C4-2B (cell line): ENCODE results near the gene MOB2.

Experiments used
- H3K27ac ChIP-seq: fragments of 450-650 bp; 2 replicates; pipeline ENCODE4 v1.5.1; 2017
- CTCF ChIP-seq: fragments of 450-650 bp; conservative IDR thresholded peaks from 2 replicates; pipeline ENCODE4 v1.5.1; 2017; ENCODE audit warnings: mild to moderate bottlenecking
- ZFX ChIP-seq: fragments of 450-650 bp; IDR thresholded peaks from 2 replicates; pipeline ENCODE4 v1.6.1; 2017

The MOB2 gene

DNA sequence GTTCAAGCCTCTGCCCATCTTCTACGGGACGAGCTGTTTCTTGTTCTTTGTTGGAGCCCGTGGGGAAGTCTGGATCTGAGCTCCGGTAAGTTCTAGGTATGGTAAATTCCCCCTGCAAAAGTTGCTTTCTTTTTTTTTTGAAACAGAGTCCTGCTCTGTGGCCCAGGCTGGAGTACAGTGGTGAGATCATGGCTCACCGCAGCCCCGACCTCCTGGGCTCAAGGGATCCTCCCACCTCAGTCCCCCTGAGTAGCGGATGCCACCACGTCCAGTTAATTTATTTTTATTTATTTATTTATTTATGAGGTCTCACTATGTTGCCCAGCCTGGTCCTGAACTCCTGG, 35.5 kb upstream of the MOB2 start:
- no peak overlapping the region for H3K27ac ChIP-seq
- TF ChIP-seq CTCF (no peak), ZFX (no peak)

- TF ChIP-seq CTCF (no peak), ZFX (no peak)
- no peak overlapping the region for H3K27ac ChIP-seq
Measured at GRCh38 chr11:1521382-1522080, 35.0 kb upstream of the MOB2 start.

DNA sequence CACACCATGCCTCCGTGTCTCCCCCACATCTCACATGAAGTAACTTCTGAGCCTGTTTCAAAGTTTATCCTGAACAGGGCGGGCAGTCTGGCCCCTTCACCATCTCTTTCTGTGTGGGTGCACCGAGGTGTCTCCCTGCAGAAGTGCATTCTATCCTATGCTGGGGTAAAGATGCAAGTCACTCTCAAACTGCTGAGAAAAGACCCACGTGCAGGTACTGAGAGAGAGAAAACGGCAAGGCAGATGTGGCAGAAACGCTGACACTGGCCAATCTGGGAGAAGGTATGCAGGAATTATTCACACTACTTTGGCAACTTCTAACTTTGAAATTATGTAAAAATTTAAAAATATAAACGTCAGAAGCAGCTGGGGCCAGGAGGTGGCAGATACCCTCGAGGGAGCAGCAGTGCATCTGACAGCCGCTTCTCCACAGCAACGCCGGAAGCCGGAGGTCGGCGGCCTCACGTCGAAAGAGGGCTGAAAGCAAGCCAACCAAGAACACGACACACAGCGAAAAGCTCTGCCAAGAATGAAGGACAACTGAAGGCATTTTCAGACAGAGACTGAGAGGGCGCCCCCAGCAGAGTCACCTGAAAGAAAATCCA, 34.2 kb upstream of the MOB2 start:
- no peak for TF ChIP-seq ZFX
- no peak overlapping the region for H3K27ac ChIP-seq

DNA sequence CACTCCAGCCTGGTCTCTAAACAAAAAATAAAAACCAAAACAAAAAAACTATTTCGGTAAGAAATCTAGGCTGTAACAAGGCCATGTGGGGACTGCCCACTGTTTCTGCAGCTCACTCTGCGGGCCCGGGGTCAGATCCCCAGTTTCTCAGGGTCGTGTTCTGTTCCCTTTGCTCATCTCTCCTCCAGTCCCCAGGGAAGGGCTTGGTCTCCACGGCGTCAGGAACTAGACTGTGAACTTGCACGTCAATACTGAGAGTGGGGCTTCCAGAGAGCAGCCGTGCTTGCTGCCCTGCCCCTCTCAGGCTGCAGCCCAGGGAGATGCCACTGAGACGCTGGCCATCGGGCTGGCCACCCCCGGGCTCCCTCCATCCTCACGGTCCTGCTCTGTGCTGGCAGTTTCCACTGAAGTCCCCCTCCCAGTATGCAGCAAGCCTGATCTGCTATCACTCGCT, 33.7 kb upstream of the MOB2 start:
- no peak overlapping the region for H3K27ac ChIP-seq
- TF ChIP-seq CTCF (no peak), ZFX (no peak)

- H3K27ac ChIP-seq = no peak overlapping the region
- no peak for TF ChIP-seq CTCF
- no peak for TF ChIP-seq ZFX
Measured at GRCh38 chr11:1519028-1520010, 32.7 kb upstream of the MOB2 start.

- TF ChIP-seq CTCF (no peak), ZFX (no peak)
- no peak overlapping the region for H3K27ac ChIP-seq
Measured at GRCh38 chr11:1518301-1518700, 31.7 kb upstream of the MOB2 start.

DNA sequence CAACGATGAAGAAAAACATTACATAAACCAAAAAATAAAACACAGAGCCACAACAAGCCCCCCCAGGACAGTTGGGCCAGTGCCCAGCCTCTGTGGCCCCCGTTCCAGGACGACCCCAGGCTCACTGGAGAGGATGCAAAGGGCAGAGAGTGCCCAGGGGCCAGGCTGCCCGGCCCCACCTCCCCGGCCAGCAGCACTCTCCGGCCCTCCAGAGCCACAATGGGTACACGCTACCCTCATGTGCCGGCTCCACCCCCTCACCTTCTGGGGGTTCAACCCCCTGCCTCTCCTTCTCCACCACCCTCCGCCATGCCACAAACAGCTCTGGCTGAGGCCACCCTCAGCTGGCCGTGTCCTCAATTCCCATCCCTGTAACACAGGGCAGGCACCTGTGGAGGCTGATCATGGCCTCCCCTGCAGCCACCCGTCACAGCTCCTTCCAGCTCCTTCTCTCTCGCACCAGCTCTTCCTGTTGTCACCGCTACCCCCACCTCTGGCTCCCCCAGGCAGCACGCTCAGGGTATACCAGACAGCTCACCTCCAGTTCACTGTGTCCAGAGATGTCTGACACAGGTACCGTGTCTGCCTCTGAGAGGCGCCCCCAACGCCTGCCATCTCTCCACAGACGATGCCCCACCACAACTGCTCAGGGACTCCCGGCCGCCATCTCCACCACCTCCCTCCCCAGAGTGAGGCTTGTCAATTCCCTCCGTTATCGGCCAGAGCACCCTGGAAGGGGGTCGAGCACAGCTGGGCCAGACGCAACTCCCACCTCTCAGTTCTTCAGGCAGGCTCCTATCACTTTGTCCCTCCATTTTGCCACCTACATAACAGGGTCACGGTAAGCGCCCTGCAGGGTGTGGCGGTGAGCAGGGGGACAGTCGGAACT, 30.8 kb upstream of the MOB2 start:
- TF ChIP-seq ZFX (no peak), CTCF (no peak)
- no peak overlapping the region for H3K27ac ChIP-seq
